GM12891 (cell line): ENCODE results near the gene ASB16.
A peak's percentile ranks its signal among the peaks of the same experiment; 100 is the strongest.

Experiments
- DNase-seq: peaks from one replicate; pipeline ENCODE4 v3.0.0; 2011; ENCODE audit warnings: low spot score; ENCODE audit not compliant: insufficient read length
- FAIRE-seq: peaks from 2 replicates; lab custom pipeline; 2011; peaks lifted over from hg19 to GRCh38; lab: Jason Lieb, UNC
- PAX5 ChIP-seq: IDR thresholded peaks from 2 replicates; pipeline ENCODE4 v1.6.1; 2011; ENCODE audit warnings: low read length, moderate library complexity, mild to moderate bottlenecking; ENCODE audit not compliant: insufficient read depth, severe bottlenecking
- POLR2A ChIP-seq: IDR thresholded peaks from 2 replicates; pipeline ENCODE4 v1.6.1; 2011; ENCODE audit warnings: low read depth, low read length, control low read depth
- POLR2AphosphoS5 ChIP-seq: IDR thresholded peaks from 2 replicates; pipeline ENCODE4 v1.6.1; 2011; ENCODE audit warnings: low read depth, low read length, control low read depth
- POU2F2 ChIP-seq: IDR thresholded peaks from 2 replicates; pipeline ENCODE4 v1.6.1; 2011; ENCODE audit warnings: low read depth, mild to moderate bottlenecking, control low read depth, low read length, moderate library complexity
- SPI1 ChIP-seq: IDR thresholded peaks from 2 replicates; pipeline ENCODE4 v1.6.1; 2011; ENCODE audit warnings: low read depth, low read length, control low read depth
- TAF1 ChIP-seq: IDR thresholded peaks from 2 replicates; pipeline ENCODE4 v1.6.1; 2011; ENCODE audit warnings: low read depth, low read length, control low read depth

ASB16 gene

DNA sequence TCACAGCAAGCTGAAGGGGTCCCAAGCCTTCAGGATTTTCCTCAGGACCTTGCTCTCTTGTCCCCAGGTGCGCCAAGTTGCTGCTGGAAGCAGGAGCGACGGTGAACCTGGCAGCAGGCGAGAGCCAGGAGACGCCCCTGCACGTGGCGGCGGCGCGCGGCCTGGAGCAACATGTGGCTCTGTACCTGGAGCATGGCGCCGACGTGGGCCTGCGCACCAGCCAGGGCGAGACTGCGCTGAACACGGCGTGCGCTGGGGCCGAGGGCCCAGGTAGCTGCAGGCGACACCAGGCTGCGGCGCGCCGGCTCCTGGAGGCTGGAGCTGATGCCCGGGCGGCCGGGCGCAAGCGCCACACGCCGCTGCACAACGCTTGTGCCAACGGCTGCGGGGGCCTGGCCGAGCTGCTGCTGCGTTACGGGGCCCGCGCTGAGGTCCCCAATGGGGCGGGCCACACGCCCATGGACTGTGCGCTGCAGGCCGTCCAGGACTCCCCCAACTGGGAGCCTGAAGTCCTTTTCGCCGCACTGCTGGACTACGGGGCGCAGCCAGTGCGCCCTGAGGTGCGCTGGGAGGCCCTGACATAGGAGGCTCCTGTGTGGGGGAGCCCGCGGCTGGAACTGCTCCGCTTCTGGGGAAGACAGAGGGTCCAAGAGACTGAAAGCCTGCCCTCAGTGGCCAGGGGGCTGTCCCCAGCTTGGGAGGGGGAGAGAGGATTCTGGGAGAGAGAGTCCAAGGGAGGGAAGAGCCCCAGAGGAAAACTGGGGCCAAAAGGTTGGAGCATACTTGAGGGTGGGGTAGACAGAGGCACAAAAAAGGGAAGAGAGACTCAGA, 6.4 kb downstream of the ASB16 start:
- TF ChIP-seq SPI1, result no peak
- no peak for TF ChIP-seq PAX5
- TF ChIP-seq TAF1, result no peak
- TF ChIP-seq POLR2AphosphoS5, result no peak
- no peak for TF ChIP-seq POLR2A
- no peak for TF ChIP-seq POU2F2
- FAIRE-seq (no peak), DNase-seq (no peak)

DNA sequence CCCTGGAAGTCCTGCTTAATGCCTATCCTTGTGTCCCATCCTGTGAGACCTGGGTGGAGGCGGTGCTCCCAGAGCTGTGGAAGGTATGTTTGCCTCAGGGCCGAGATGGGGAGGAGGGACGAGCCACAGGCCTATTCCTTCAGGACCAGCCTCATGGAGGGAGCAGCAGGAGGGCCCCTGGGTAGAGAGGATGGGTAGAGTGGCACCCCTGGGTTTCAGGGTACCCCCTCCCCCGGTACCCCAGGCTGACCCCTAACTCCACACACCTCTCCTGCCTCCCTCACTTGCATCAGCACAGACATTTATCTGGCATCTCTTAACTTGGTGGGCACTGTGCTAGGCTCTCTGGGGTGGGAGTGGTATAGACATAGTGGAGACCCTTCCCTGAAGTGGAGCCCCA, 7.1 kb downstream of the ASB16 start:
- FAIRE-seq, result no peak
- TF ChIP-seq POLR2AphosphoS5, result no peak
- no peak for TF ChIP-seq PAX5
- DNase-seq, result no peak

DNA sequence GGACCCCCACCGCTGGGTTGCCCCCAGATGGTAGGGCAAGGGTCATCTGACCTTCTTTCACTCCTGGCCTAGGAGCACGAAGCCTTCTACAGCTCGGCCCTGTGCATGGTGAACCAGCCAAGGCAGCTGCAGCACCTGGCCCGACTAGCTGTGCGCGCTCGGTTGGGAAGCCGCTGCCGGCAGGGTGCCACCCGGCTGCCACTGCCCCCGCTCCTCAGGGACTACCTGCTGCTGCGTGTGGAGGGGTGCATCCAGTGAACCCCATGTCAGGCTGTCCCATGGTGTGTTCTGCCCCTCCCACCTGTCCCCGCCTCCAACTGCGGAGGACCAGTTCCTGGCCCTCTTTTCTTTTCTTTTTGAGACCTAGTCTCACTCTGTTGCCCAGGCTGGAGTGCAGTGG, 7.6 kb downstream of the ASB16 start:
- no peak for TF ChIP-seq TAF1
- no peak for TF ChIP-seq SPI1
- no peak for TF ChIP-seq PAX5
- TF ChIP-seq POLR2AphosphoS5, result no peak
- TF ChIP-seq POLR2A, result no peak
- TF ChIP-seq POU2F2, result no peak
- FAIRE-seq (no peak), DNase-seq (no peak)

- no peak for FAIRE-seq
These were observed 12.5 kb downstream of the ASB16 start for GRCh38 chr17:44183024-44183423.

GRCh38 chr17:44184212-44184810, 13.8 kb downstream of the ASB16 start:
- DNase-seq (no peak), FAIRE-seq (no peak)
- TF ChIP-seq POLR2A (no peak), PAX5 (no peak), POLR2AphosphoS5 (no peak), POU2F2 (no peak), TAF1 (no peak), SPI1 (no peak)

More at GRCh38 chr17:44183024-44183423, 12.5 kb downstream of the ASB16 start:
- no peak for DNase-seq
- no peak for TF ChIP-seq TAF1
- TF ChIP-seq POLR2AphosphoS5, result no peak
- no peak for TF ChIP-seq PAX5
- no peak for TF ChIP-seq SPI1
- no peak for TF ChIP-seq POLR2A
- no peak for TF ChIP-seq POU2F2

DNA sequence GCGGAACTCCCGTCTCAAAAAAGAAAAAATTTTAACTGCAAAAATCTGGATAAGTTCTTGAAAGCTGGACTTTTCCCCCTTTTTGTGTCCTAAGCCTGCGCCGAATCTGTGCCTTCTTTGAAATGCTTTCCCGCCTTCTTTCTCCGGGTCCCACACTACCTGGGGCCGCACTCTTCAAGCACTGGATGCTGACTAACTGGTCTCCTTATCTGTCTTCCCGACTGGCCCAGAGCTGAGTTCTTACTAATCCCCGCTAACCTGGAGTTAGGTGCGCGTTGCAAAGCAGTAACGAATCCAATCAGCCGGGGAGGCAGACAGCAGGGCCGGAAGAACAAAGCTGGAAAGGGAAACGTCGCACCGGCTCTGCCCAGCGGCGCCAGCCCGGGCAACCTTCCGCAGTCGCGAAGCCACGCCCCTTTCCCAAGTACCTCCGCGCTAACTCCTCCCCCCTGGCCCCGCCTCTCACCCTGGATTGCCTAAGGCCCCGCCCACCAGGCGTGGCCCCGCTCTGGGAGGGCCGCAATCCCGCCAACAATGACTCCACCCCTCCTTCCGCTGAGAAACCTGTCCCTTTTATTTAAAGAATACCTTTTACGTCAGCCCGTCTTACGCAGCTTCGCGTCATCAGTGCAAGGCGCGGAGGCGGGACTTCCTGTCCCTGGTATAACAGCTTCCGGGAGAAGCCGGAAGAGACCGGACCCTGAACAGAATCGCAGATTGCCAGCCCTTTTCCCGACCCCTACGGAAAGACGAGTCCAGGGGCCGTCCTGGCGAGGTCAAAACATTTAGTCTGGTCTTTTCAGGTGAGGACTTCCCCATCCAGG, 16.0 kb downstream of the ASB16 start, which contains the start of gene TMUB2:
Gene TMUB2, plus strand, starts transcription at position 666 of the 824 bp plus-strand sequence. CDS start 737 bp downstream, outside the sequence.
- TF ChIP-seq PAX5 (no peak), SPI1 (peak; percentile 44; the same call in 1 of the 2 replicates), POLR2A (peak; percentile 92), POLR2AphosphoS5 (peak; percentile 93)
- DNase-seq, result peak; percentile 98
- peak; percentile 99 for FAIRE-seq

DNA sequence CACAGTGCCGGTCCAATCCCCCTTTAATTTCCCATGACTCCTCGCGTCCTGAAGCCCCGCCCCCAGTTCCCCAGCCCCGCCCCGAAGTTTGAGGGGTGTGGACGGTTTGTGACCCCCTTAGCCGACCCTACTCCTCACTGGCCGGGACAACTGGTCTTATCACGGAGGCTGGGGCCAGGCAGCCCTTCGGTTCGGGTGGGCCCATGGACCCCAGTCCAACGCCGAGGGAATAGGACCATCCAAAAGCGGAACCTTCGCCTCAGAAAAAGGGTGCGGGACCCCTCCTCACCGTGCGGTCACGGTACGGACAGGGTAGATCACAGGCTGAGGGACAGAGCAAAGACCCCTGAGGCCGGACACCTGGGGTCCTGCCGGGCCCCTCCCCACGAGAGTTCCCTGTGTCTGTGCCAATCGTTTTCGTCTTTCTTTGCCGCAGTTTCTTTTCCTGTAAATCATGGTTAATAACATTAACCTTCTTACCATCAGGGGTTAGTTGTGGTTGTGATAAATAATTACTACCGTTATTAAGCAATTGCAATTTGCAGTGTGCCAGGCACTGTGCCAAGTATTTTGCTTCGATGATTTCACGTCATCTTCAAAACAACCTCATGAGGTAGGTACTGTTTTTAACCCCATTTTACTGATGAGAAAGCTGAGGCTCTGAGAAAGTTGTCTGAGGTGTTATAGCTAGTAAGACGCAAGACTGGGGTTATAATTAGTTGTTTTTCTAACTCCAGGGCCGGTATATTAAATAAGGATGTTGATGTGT, 16.8 kb downstream of the ASB16 start:
- TF ChIP-seq PAX5, result no peak
- TF ChIP-seq POLR2A, result peak; percentile 24; the same call in 1 of the 2 replicates
- DNase-seq (peak; percentile 77), FAIRE-seq (peak; percentile 55)

- FAIRE-seq, result no peak
These were observed 18.3 kb downstream of the ASB16 start for GRCh38 chr17:44188576-44189403.

More at GRCh38 chr17:44188576-44189403, 18.3 kb downstream of the ASB16 start:
- TF ChIP-seq POU2F2 (no peak), PAX5 (no peak), POLR2AphosphoS5 (no peak), POLR2A (no peak; the same call in 1 of the 2 replicates), TAF1 (no peak), SPI1 (no peak)
- no peak for DNase-seq
